B cell (primary cell): Measurements from ENCODE around the gene RNF215. TPM values are rescaled to one million over a fixed set of nuclear protein-coding genes. Genes with fewer than 3 reads are reported as not detected.

Experiments
- ATAC-seq: fragments of 200-7000 bp; cut with Tn5 transposase; one replicate; pipeline ENCODE4 v1.10.0; 2021; ENCODE audit warnings: low read depth, mild to moderate bottlenecking, moderate number of reproducible peaks, moderate library complexity
- CTCF ChIA-PET: fragments of 350-600 bp; sonication (Branson Sonifier 250); formaldehyde crosslinking; loops from one replicate; lab custom pipeline; 2021; ENCODE audit warnings: antibody characterized with exemption, inconsistent platforms; lab: Charles Lee
- POLR2A ChIA-PET: fragments of 350-600 bp; sonication (Branson Sonifier 250); formaldehyde crosslinking; loops from one replicate; lab custom pipeline; 2021; ENCODE audit warnings: antibody characterized with exemption; lab: Charles Lee
- DNase-seq: peaks from one replicate; pipeline ENCODE4 v3.0.0; 2013
- H2AFZ ChIP-seq: 2 replicates; pipeline ENCODE4 v1.6.1; 2012; ENCODE audit warnings: mild to moderate bottlenecking, low read depth, low read length; ENCODE audit not compliant: insufficient read depth, poor library complexity, severe bottlenecking
- H3K27ac ChIP-seq, 2 donors: 1 replicate in 1 of 2; 2 replicates in 1 of 2; pipeline ENCODE4 v1.5.1; 2012 to 2013; ENCODE audit warnings: low read length in 2 of 2, mild to moderate bottlenecking in 2 of 2, moderate library complexity in 1 of 2
- H3K27me3 ChIP-seq, 4 experiments: fragments of 200-600 bp in 1 of 4; sonication (generic) in 1 of 4; replicated peaks in 1 of 4; 1 replicate in 2 of 4; 2 replicates in 2 of 4; pipeline versions ENCODE4 v1.6.1 to v1.7.0; 2013 to 2016; ENCODE audit warnings: low read length in 3 of 4, mild to moderate bottlenecking in 2 of 4, mixed read lengths in 1 of 4, moderate library complexity in 1 of 4; ENCODE audit not compliant: insufficient read depth in 4 of 4, control insufficient read depth in 3 of 4; ENCODE audit errors: control extremely low read depth in 1 of 4
- H3K36me3 ChIP-seq, 2 experiments: replicated peaks in 1 of 2; 1 replicate in 1 of 2; 2 replicates in 1 of 2; pipeline versions ENCODE4 v1.6.1 to v1.7.1; 2013; ENCODE audit warnings: low read length in 1 of 2; ENCODE audit not compliant: insufficient read depth in 2 of 2, control insufficient read depth in 1 of 2; ENCODE audit errors: control extremely low read depth in 1 of 2, extremely low read depth in 1 of 2
- H3K4me1 ChIP-seq, 2 donors: fragments of 200-600 bp in 1 of 2; sonication (generic) in 1 of 2; 1 replicate in 1 of 2; 2 replicates in 1 of 2; pipeline versions ENCODE4 v1.5.1 to v1.6.1; 2013 to 2017; ENCODE audit warnings: low read length in 2 of 2; ENCODE audit not compliant: control insufficient read depth in 2 of 2, insufficient read depth in 2 of 2
- H3K4me2 ChIP-seq: replicated peaks from 2 replicates; pipeline ENCODE3; 2012; ENCODE audit warnings: mild to moderate bottlenecking, low read depth, low read length; ENCODE audit not compliant: poor library complexity, severe bottlenecking
- H3K4me3 ChIP-seq, 5 experiments: fragments of 200-600 bp in 1 of 5; sonication (generic) in 1 of 5; 1 replicate in 3 of 5; 2 replicates in 2 of 5; pipeline versions ENCODE4 v1.5.1 to v1.7.0; 2011 to 2016; ENCODE audit warnings: low read length in 4 of 5, mild to moderate bottlenecking in 4 of 5, low read depth in 2 of 5, control low read depth in 1 of 5, moderate library complexity in 1 of 5; ENCODE audit not compliant: insufficient read depth in 1 of 5; ENCODE audit errors: control extremely low read depth in 1 of 5, extremely low read depth in 1 of 5
- H3K79me2 ChIP-seq: fragments of 200-600 bp; sonication (generic); one replicate; pipeline ENCODE4 v1.6.0; 2016; ENCODE audit warnings: low read length; ENCODE audit not compliant: control insufficient read depth, insufficient read depth
- H3K9ac ChIP-seq: fragments of 200-600 bp; sonication (generic); 2 replicates; pipeline ENCODE4 v1.6.1; 2017; ENCODE audit warnings: mild to moderate bottlenecking, low read length, moderate library complexity
- H3K9me3 ChIP-seq, 3 donors: one replicate each; pipeline versions ENCODE4 v1.6.1 to v1.7.1; 2013; ENCODE audit warnings: low read length in 2 of 3; ENCODE audit not compliant: control insufficient read depth in 2 of 3, insufficient read depth in 1 of 3; ENCODE audit errors: control extremely low read depth in 1 of 3
- H4K20me1 ChIP-seq: 2 replicates; pipeline ENCODE4 v1.6.0; 2012; ENCODE audit warnings: mild to moderate bottlenecking, low read length; ENCODE audit not compliant: insufficient read depth, control insufficient read depth, poor library complexity, severe bottlenecking
- H3K27ac Mint-ChIP-seq: one replicate; pipeline ENCODE4 v1.8.0; 2021; ENCODE audit warnings: mixed read lengths
- H3K27me3 Mint-ChIP-seq: one replicate; pipeline ENCODE4 v1.8.0; 2021; ENCODE audit warnings: mixed read lengths
- H3K4me1 Mint-ChIP-seq: one replicate; pipeline ENCODE4 v1.8.0; 2021; ENCODE audit warnings: mixed read lengths
- H3K4me3 Mint-ChIP-seq: one replicate; pipeline ENCODE4 v1.8.0; 2021; ENCODE audit warnings: mixed read lengths
- H3K9me3 Mint-ChIP-seq: one replicate; pipeline ENCODE4 v1.8.0; 2022; ENCODE audit warnings: mixed read lengths; ENCODE audit not compliant: insufficient read depth
- EZH2 ChIP-seq: IDR thresholded peaks from 2 replicates; pipeline ENCODE4 v1.6.1; 2012; ENCODE audit warnings: borderline replicate concordance, low read depth, mild to moderate bottlenecking, moderate library complexity, low read length; ENCODE audit not compliant: insufficient read depth, poor library complexity, severe bottlenecking
- WGBS: methylation state at CpG from one replicate; pipeline ENCODE4 v1.1.5; 2013; ENCODE audit warnings: missing lambda C conversion rate; ENCODE audit not compliant: insufficient coverage; 5-methylcytosine and 5-hydroxymethylcytosine counted together
- intact Hi-C: fragments of 100-400 bp; cut with micrococcal nuclease; formaldehyde crosslinking; loops from one replicate; pipeline ENCODE4 v1.10.0; 2022
- polyA plus RNA-seq: library from polyadenylated mRNA; depleted of rRNA; stranded (reverse); fragments of >200 nt; gene quantifications from 2 replicates; pipeline ENCODE4 v1.2.3, GENCODE V29; 2012
- total RNA-seq, 2 donors: library from RNA; stranded (reverse); fragments of 120-200 nt in 1 of 2; gene quantifications; 1 replicate in 1 of 2; 2 replicates in 1 of 2; pipeline versions ENCODE4 v1.2.3 to v1.2.4, GENCODE V29; 2013 to 2022
- TF ChIP-seq, protein P1 (sequence below): fragments of 200-600 bp; IDR thresholded peaks from one replicate; pipeline ENCODE4 v1.8.0; 2022; ENCODE audit warnings: antibody characterized with exemption, mild to moderate bottlenecking

The RNF215 gene
- total and polyA plus RNA-seq, 2 donors (not counting 1 experiment from before 2014, with no cell fraction given), result 8.8 to 18.6 TPM

DNA sequence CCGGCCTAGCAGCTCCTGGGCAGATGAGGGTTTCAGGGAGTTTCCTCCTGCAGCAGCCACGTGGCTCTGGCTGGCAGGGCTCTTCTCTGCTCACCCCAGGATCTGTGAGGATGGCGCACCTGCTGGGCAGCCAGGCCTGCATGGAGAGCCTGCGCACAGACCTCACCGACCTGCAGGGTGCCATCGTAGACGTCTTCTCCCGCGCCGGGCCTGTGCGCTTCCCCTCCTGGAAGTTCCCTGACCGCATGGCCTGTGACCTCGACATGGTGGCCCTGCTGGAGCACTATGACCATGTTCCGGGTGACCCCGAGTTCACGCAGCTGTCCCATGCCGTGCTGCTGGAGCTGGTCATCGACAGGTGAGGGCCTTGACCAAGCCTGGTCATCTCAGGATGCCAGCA lies 21.3 kb downstream of the RNF215 start:
- H3K27ac Mint-ChIP-seq, result no peak overlapping the region
- intact Hi-C loops, result no loop called here
- Histone ChIP-seq H2AFZ (no peak overlapping the region), H3K4me1 (no peaks in the 10 kb centered on the region), H3K9me3 (no peaks in the 10 kb centered on the region), H3K4me2 (no peak overlapping the region), H3K4me3 (no peak overlapping the region), H3K27me3 (no peaks in the 10 kb centered on the region), H3K9ac (no peak overlapping the region), H4K20me1 (no peaks in the 10 kb centered on the region), H3K36me3 (no peaks in the 10 kb centered on the region), H3K27ac (no peak overlapping the region), H3K79me2 (no peaks in the 10 kb centered on the region)
- ATAC-seq (no peak), DNase-seq (no peak)
- POLR2A ChIA-PET, result no interaction called here
- TF ChIP-seq EZH2, result no peak
- TF ChIP-seq, protein P1, sequence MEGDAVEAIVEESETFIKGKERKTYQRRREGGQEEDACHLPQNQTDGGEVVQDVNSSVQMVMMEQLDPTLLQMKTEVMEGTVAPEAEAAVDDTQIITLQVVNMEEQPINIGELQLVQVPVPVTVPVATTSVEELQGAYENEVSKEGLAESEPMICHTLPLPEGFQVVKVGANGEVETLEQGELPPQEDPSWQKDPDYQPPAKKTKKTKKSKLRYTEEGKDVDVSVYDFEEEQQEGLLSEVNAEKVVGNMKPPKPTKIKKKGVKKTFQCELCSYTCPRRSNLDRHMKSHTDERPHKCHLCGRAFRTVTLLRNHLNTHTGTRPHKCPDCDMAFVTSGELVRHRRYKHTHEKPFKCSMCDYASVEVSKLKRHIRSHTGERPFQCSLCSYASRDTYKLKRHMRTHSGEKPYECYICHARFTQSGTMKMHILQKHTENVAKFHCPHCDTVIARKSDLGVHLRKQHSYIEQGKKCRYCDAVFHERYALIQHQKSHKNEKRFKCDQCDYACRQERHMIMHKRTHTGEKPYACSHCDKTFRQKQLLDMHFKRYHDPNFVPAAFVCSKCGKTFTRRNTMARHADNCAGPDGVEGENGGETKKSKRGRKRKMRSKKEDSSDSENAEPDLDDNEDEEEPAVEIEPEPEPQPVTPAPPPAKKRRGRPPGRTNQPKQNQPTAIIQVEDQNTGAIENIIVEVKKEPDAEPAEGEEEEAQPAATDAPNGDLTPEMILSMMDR, result no peak
- H3K9me3 Mint-ChIP-seq, result no peaks in the 10 kb centered on the region
- WGBS, result 95% methylated on average over 18 of the region's 18 CpGs
- no peaks in the 10 kb centered on the region for H3K27me3 Mint-ChIP-seq
- H3K4me3 Mint-ChIP-seq, result no peak overlapping the region
- H3K4me1 Mint-ChIP-seq, result no peaks in the 10 kb centered on the region
- CTCF ChIA-PET, result interaction anchor here (2.0 kb wide), 1 partner anchor 78 kb away, joined by 6 read pairs; the partner anchor contains the start of gene CASTOR1

DNA sequence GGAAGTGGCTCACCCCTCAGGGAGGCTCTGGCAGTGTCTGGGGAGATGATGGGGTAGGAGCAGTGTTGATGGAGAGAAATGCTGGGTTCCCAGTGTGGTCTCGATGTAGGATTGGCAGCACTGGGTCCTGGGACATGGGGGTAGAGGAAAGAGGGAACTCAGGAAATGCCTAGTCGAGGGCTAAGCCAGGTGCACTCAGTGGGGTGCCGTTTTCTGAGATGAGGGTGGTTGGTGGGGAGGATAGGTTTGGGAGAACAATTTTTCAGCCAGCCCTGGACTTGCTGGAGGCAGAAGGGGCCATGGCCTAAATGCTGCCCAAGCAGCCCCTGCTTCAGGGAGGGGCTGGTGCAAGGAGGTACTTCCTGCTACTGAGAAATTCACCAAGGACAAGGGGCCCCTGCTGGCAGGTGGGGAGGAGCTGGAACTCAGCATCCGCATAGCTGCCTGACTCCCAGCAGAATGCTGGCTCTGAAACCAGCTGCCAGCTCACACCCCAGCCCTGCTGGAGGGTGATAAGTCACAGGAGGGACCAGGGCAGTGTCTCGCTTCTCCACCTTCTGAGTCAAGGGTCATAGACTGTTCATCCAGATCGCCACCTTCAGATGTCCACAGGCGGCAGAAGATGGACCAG lies 24.4 kb downstream of the RNF215 start:
- no peaks in the 10 kb centered on the region for H3K27me3 ChIP-seq
- peaks cover 6% of the 10 kb centered on the region for H3K79me2 ChIP-seq
- peaks cover 3% of the 10 kb centered on the region for H4K20me1 ChIP-seq
- WGBS, result 76% methylated on average over 7 of the region's 7 CpGs
- Mint-ChIP-seq H3K4me1 (peaks cover 3% of the 10 kb centered on the region), H3K9me3 (no peaks in the 10 kb centered on the region), H3K27ac (no peak overlapping the region), H3K4me3 (no peak overlapping the region), H3K27me3 (no peaks in the 10 kb centered on the region)
- no peak for ATAC-seq
- intact Hi-C loops, result no loop called here
- no peak for TF ChIP-seq EZH2
- TF ChIP-seq, protein P1, result no peak
- no peak overlapping the region for H3K27ac ChIP-seq
- DNase-seq, result no peak
- ChIA-PET CTCF (interaction anchor here (1.2 kb wide), 2 partner anchors 13 to 74 kb away, joined by 3 read pairs; no protein-coding TSS in a partner anchor), POLR2A (no interaction called here)
- H3K36me3 ChIP-seq, result no peaks in the 10 kb centered on the region
- no peak overlapping the region for H3K4me3 ChIP-seq
- no peaks in the 10 kb centered on the region for H3K9me3 ChIP-seq
- no peak overlapping the region for H3K9ac ChIP-seq
- no peaks in the 10 kb centered on the region for H3K4me1 ChIP-seq
- H3K4me2 ChIP-seq, result no peak overlapping the region
- no peak overlapping the region for H2AFZ ChIP-seq
